GM18499 (cell line): ENCODE data around the gene KRT78.

Experiments used
- ATAC-seq: cut with Tn5 transposase; IDR thresholded peaks from one replicate; pipeline ENCODE4 v1.9.1; 2021; ENCODE audit warnings: moderate number of reproducible peaks; ENCODE audit not compliant: insufficient read depth, unreplicated experiment

KRT78 gene

GRCh38 chr12:52844386-52844785 is 4.4 kb downstream of the KRT78 start:
- no peak for ATAC-seq

DNA sequence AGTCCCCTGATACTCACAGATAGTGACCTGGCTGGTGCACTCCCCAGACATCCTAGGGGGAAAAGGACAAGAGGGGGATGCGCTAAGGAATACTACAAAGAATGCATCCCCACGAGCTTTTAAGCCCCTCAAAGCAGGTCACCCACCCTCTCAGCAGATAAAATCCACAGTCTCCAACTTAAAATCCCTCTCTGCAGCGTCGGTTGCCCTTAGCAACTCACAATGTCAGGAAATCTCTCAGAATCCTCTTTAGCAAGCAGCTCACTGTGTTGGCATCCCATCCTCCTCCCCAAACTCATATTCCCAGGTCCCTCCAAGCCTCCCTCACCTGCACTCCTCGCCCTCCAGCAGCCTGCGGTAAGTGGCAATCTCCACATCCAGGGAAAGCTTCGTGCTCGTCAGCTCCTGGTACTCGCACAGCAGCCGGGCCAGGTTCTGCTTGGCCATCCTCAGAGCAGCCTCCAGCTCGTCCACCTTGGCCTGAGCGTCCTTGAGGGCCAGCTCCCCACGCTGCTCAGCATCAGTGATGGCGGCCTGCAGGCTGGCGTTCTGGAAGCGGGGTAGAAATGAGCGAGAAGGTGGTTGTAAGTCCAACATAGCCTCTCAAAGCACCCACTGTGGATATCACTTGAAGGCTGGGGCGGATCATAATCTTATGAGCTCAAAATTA is 9.2 kb downstream of the KRT78 start:
- ATAC-seq = no peak

- ATAC-seq = no peak
These were observed 10.0 kb downstream of the KRT78 start for GRCh38 chr12:52838609-52839435.

GRCh38 chr12:52837781-52838608 is 10.8 kb downstream of the KRT78 start:
- ATAC-seq = no peak

GRCh38 chr12:52837413-52837741 is 11.4 kb downstream of the KRT78 start:
- ATAC-seq = no peak

- no peak for ATAC-seq
These were observed 12.0 kb downstream of the KRT78 start for GRCh38 chr12:52836491-52837412.

GRCh38 chr12:52836042-52836466 is 12.7 kb downstream of the KRT78 start:
- ATAC-seq = no peak

- no peak for ATAC-seq
These were observed 13.3 kb downstream of the KRT78 start for GRCh38 chr12:52835271-52836041.

- no peak for ATAC-seq
These were observed 14.1 kb downstream of the KRT78 start for GRCh38 chr12:52834727-52835001.

- no peak for ATAC-seq
These were observed 14.7 kb downstream of the KRT78 start, which contains the start of gene KRT79 for GRCh38 chr12:52833922-52834726. TSS of gene KRT79 (minus strand) at chr12:52834311. CDS start at chr12:52834260, 51 bp downstream.

DNA sequence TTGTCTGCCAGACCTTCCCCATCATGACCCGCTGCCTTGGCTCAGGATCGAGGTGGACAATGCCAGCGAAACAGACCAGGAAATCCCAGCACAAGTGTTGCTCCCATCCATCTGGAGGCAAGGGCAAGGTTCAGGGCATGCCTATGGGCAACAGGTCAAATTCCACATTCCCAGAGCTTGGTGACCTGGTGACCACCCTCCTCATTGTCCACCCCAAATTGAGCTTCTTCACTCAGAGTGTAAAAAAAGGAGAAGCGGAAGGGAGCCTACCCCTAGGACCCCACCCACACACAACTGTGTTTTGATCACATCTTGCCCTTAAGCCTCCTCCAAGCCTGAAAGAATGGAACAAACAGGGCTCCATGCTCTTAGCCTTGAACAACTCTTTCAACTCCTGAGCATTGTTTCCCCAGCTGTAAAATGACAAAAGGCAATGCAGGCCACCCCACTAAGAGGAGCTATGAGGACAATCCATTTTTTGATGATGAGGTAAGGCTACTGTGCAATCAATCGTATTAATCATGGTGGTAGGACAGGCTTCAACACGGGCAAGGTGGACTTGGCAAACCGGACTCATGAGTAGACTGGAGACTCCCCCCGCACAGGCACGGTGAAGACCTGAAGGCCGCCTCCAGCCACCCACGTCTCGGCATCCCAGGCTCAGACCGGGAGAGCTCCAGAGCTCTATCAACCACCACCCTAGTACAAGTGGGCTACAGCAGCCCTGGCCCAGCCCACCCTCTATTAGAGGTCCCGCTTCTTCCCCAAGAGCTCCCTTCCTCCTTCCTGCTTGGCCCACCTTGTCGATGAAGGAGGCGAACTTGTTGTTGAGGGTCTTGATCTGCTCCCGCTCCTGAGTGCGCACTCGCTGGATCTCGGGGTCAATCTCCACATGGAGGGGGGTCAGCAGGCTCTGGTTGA is 15.5 kb downstream of the KRT78 start:
- ATAC-seq = no peak

GRCh38 chr12:52832451-52832850 is 16.3 kb downstream of the KRT78 start:
- no peak for ATAC-seq

- no peak for ATAC-seq
These were observed 17.5 kb downstream of the KRT78 start for GRCh38 chr12:52831251-52831650.

- ATAC-seq = no peak
These were observed 18.6 kb downstream of the KRT78 start for GRCh38 chr12:52829986-52830770.

- ATAC-seq = no peak
These were observed 20.2 kb downstream of the KRT78 start for GRCh38 chr12:52828591-52829021.

- ATAC-seq = no peak
These were observed 20.6 kb downstream of the KRT78 start for GRCh38 chr12:52828156-52828555.
